ENCODE results near the gene DDX11.
"Not testable (repeated sequence)": the region's sequence is repeated elsewhere in the genome, so short reads cannot be mapped to it uniquely, and the experiment has no call there.

DDX11 gene

DNA sequence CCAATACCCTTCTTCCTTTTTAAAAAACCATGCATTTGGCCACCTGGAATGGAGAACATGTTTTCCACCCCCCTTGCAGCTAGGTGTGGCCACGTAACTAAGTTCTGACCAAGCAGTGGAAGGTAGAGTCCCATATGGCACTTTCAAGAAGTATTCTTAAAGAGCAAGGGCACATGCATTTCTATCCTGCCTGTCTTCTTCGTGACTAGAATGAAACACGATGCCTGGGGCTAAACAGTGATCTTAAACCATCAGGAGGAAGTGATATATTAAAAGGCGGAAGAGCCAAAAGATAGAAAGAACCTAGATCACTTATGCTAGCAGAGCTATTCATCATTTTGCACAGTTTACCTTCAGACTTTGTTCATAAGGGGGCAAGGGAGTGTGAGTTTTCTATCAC, 16.0 kb upstream of the DDX11 start:
- no peaks in the 10 kb centered on the region for H3K36me3 ChIP-seq (ENCODE audit: control insufficient read depth, insufficient read depth, low read length)
- H3K27me3 ChIP-seq (ENCODE audit: control insufficient read depth, insufficient read depth, low read length, poor library complexity, severe bottlenecking) = no peaks in the 10 kb centered on the region
- H3K27ac ChIP-seq (ENCODE audit: insufficient read depth, low read depth, low read length, poor library complexity, severe bottlenecking) = no peak overlapping the region
- 93 to 99% methylated on average over 4 of the region's 4 CpGs for WGBS, 2 experiments
- no peaks in the 10 kb centered on the region for H3K4me1 ChIP-seq (ENCODE audit: control insufficient read depth, insufficient read depth, low read length)
- H3K4me3 ChIP-seq (ENCODE audit: insufficient read depth, low read depth, low read length) = no peak overlapping the region
- no peaks in the 10 kb centered on the region for H3K9me3 ChIP-seq (ENCODE audit: control insufficient read depth, low read length)

DNA sequence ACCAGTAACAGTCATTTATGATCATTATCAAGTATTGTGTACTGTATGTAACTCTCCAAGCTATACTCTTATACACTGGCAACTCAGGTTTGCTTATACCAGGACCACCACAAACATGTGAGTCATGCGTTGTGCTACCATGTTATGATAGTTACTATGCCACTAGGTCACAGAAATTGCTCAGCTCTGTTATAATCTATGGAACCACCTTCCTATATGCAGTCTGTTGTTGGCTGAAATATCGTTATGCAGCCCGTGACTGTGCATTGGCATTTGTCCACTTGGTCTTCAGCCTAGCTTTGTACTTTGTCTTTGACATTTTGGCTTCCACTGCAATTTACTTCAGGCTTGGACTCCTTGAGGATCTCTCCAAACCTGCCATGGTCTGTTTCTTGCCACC, 7.5 kb upstream of the DDX11 start:
- H3K4me1 ChIP-seq (ENCODE audit: control insufficient read depth, insufficient read depth, low read length); H3K27me3 ChIP-seq (ENCODE audit: control insufficient read depth, insufficient read depth, low read length, poor library complexity, severe bottlenecking); H3K36me3 ChIP-seq (ENCODE audit: control insufficient read depth, insufficient read depth, low read length); H3K9me3 ChIP-seq (ENCODE audit: control insufficient read depth, low read length); H3K27ac ChIP-seq (ENCODE audit: insufficient read depth, low read depth, low read length, poor library complexity, severe bottlenecking); H3K4me3 ChIP-seq (ENCODE audit: insufficient read depth, low read depth, low read length): not testable (repeated sequence)
- WGBS, 2 experiments = 94 to 95% methylated on average over 2 to 3 of the region's 3 CpGs

GRCh38 chr12:31067656-31068055, 6.0 kb upstream of the DDX11 start:
- H3K27me3 ChIP-seq (ENCODE audit: control insufficient read depth, insufficient read depth, low read length, poor library complexity, severe bottlenecking); H3K4me3 ChIP-seq (ENCODE audit: insufficient read depth, low read depth, low read length); H3K9me3 ChIP-seq (ENCODE audit: control insufficient read depth, low read length); H3K27ac ChIP-seq (ENCODE audit: insufficient read depth, low read depth, low read length, poor library complexity, severe bottlenecking); H3K36me3 ChIP-seq (ENCODE audit: control insufficient read depth, insufficient read depth, low read length); H3K4me1 ChIP-seq (ENCODE audit: control insufficient read depth, insufficient read depth, low read length): not testable (repeated sequence)
- WGBS, 2 experiments = 77 to 85% methylated on average over 1 of the region's 2 CpGs

DNA sequence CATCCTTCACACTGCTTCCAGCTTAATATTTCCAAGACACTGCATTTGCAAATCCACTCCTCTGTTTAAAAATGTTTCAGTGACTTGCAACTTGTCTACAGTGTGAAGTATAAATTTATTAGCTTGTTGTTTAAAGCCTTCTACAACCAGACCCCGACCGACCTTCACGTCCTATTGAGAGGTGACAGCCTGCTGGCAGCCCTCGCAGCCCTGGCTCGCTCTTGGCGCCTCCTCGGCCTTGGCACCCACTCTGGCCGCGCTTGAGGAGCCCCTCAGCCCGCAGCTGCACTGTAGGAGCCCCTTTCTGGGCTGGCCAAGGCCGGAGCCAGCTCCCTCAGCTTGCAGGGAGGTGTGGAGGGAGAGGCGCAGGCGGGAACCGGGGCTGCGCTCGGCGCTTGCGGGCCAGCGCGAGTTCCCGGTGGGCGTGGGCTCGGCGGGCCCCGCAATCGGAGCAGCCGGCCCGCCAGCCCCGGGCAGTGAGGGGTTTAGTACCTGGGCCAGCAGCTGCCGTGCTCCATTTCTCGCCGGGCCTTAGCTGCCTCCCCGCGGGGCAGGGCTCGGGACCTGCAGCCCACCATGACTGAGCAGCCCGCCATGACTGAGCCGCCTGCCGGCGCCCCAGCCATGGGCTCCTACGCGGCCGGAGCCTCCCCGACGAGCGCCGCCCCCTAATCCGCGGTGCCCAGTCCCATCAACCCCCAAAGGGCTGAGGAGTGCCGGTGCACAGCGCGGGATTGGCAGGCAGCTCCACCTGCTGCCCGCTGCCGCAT, 2.5 kb upstream of the DDX11 start:
- H3K4me1 ChIP-seq (ENCODE audit: control insufficient read depth, insufficient read depth, low read length); H3K27ac ChIP-seq (ENCODE audit: insufficient read depth, low read depth, low read length, poor library complexity, severe bottlenecking); H3K4me3 ChIP-seq (ENCODE audit: insufficient read depth, low read depth, low read length); H3K36me3 ChIP-seq (ENCODE audit: control insufficient read depth, insufficient read depth, low read length); H3K27me3 ChIP-seq (ENCODE audit: control insufficient read depth, insufficient read depth, low read length, poor library complexity, severe bottlenecking); H3K9me3 ChIP-seq (ENCODE audit: control insufficient read depth, low read length): not testable (repeated sequence)
- 96 to 97% methylated on average over 36 to 41 of the region's 53 CpGs for WGBS, 2 experiments

- not testable (repeated sequence) for H3K36me3 ChIP-seq (ENCODE audit: control insufficient read depth, insufficient read depth, low read length); H3K4me1 ChIP-seq (ENCODE audit: control insufficient read depth, insufficient read depth, low read length); H3K9me3 ChIP-seq (ENCODE audit: control insufficient read depth, low read length); H3K27me3 ChIP-seq (ENCODE audit: control insufficient read depth, insufficient read depth, low read length, poor library complexity, severe bottlenecking); H3K27ac ChIP-seq (ENCODE audit: insufficient read depth, low read depth, low read length, poor library complexity, severe bottlenecking)
- WGBS, 2 experiments = 74% methylated on average over 5 of the region's 6 CpGs
- peak overlapping the region; percentile 79 for H3K4me3 ChIP-seq (ENCODE audit: insufficient read depth, low read depth, low read length)
These were observed 698 bp upstream of the DDX11 start for GRCh38 chr12:31072962-31073361.

DNA sequence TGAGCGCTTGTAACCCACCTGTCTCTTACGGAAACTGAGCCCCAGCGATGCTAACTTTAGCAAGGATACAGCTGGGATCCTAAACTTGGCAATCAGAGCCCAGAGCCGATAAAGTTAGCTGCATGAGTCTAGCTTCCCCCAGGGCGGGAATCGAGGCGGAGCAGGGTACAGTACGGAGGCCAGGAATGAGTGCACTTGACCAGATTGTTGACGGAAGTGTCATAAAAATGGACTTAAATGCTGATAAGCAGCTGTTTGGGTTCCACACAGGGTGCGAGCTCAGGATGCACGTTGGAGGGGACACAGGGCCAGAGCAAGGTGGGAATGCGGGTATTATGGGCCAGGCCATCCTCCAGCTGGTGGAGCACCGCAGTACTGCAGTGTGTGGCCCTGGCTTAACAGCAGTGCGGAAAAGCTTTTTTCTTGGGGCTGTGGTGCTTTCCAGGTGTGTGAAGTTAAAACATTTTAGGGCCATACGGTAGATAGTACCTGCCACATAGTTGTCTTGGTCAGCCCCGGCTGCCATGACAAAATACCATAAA, 744 bp downstream of the DDX11 start:
- not testable (repeated sequence) for H3K27me3 ChIP-seq (ENCODE audit: control insufficient read depth, insufficient read depth, low read length, poor library complexity, severe bottlenecking); H3K9me3 ChIP-seq (ENCODE audit: control insufficient read depth, low read length); H3K4me1 ChIP-seq (ENCODE audit: control insufficient read depth, insufficient read depth, low read length); H3K36me3 ChIP-seq (ENCODE audit: control insufficient read depth, insufficient read depth, low read length)
- Histone ChIP-seq H3K27ac (ENCODE audit: insufficient read depth, low read depth, low read length, poor library complexity, severe bottlenecking) (peak overlapping the region; percentile 38), H3K4me3 (ENCODE audit: insufficient read depth, low read depth, low read length) (peak overlapping the region; percentile 79)
- WGBS, 2 experiments = 3 to 5% methylated on average over 14 to 16 of the region's 16 CpGs

DNA sequence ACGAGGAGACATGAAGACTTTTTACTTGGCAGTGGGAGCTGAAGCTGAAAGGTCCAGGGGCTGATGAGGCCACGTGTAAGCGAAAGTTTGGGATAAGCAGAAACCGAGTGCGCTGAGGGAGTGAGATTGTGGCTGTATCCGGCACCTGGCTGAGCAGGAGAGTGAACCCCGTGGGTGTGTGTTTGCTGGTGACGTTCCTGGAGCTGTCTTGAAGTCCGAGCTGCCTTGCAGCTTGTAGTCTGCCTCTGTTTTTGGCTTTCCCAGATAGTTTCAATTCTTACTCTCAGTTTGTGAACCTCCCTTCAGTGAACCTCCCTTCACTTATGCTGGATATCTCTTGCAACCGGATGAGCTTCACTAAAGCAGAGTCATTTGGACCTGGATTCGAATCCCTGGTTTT, 2.5 kb downstream of the DDX11 start:
- H3K9me3 ChIP-seq (ENCODE audit: control insufficient read depth, low read length); H3K36me3 ChIP-seq (ENCODE audit: control insufficient read depth, insufficient read depth, low read length); H3K4me1 ChIP-seq (ENCODE audit: control insufficient read depth, insufficient read depth, low read length); H3K4me3 ChIP-seq (ENCODE audit: insufficient read depth, low read depth, low read length); H3K27ac ChIP-seq (ENCODE audit: insufficient read depth, low read depth, low read length, poor library complexity, severe bottlenecking); H3K27me3 ChIP-seq (ENCODE audit: control insufficient read depth, insufficient read depth, low read length, poor library complexity, severe bottlenecking): not testable (repeated sequence)
- WGBS, 2 experiments = 89 to 92% methylated on average over 10 of the region's 11 CpGs

DNA sequence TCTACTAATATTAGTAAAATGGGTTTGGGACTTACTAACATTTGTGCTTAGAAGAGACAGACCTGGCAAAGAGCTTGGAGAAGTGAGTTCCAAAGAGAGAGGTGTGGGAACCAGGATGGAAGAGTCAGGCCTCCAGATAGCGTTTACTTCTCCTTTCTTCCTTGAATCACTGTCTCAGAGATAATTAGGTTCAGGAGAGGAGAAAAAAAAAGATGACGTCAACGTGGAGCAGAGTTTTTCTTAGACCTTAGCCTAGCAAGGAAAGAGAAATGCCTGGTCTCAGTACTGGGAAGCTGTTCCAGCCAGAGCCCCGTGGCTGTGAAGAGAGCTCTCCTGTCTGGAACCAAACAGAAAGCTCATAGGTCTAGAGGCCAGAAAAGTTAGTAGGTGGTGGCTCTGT, 3.4 kb downstream of the DDX11 start:
- H3K4me3 ChIP-seq (ENCODE audit: insufficient read depth, low read depth, low read length); H3K4me1 ChIP-seq (ENCODE audit: control insufficient read depth, insufficient read depth, low read length): not testable (repeated sequence)
- WGBS, 2 experiments = 95 to 97% methylated on average over 3 to 4 of the region's 4 CpGs

DNA sequence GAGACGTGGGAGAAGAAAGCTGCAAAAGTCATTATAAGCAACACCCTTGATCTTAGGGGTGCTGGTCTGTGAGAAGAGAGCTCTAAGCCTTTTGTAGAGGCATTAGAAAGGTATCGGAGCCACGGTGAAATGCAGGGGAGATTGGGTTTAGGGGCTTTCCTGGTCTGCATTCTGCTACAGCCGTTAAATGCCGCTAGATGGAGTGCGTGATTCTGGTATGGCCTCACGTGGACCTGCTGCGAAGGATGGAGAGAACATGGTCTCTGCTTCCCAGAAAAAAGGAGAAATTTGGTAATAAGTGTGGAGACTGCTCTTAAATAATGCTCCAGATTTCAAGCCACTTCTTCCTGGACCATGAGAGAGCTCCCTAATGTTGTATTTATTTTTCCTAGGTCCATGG, 4.3 kb downstream of the DDX11 start:
- H3K4me3 ChIP-seq (ENCODE audit: insufficient read depth, low read depth, low read length); H3K4me1 ChIP-seq (ENCODE audit: control insufficient read depth, insufficient read depth, low read length); H3K27me3 ChIP-seq (ENCODE audit: control insufficient read depth, insufficient read depth, low read length, poor library complexity, severe bottlenecking); H3K9me3 ChIP-seq (ENCODE audit: control insufficient read depth, low read length); H3K36me3 ChIP-seq (ENCODE audit: control insufficient read depth, insufficient read depth, low read length); H3K27ac ChIP-seq (ENCODE audit: insufficient read depth, low read depth, low read length, poor library complexity, severe bottlenecking): not testable (repeated sequence)
- WGBS, 2 experiments = 91 to 93% methylated on average over 8 of the region's 8 CpGs

More for the DNA sequence above, 3.4 kb downstream of the DDX11 start:
- not testable (repeated sequence) for H3K27me3 ChIP-seq (ENCODE audit: control insufficient read depth, insufficient read depth, low read length, poor library complexity, severe bottlenecking); H3K36me3 ChIP-seq (ENCODE audit: control insufficient read depth, insufficient read depth, low read length); H3K9me3 ChIP-seq (ENCODE audit: control insufficient read depth, low read length); H3K27ac ChIP-seq (ENCODE audit: insufficient read depth, low read depth, low read length, poor library complexity, severe bottlenecking)

DNA sequence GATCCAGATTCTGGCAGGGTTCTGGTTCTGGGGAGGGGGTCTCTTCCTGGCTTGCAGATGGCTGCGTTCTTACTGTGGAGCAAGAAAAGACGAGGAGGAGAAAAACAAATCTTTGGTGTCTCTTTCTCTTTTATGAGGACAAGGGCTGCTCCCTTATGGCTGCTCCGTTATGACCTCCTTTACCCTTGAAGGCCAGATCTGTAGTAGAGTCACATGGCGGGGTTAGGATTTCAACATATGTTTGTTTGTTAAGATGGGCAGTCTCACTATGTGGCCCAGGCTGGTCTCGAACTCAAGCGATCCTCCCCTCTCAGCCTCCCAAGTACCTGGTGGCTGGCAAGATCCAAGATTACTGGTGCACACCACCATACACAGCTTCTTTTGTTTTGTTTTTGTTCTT, 5.8 kb downstream of the DDX11 start:
- H3K4me3 ChIP-seq (ENCODE audit: insufficient read depth, low read depth, low read length); H3K9me3 ChIP-seq (ENCODE audit: control insufficient read depth, low read length); H3K27me3 ChIP-seq (ENCODE audit: control insufficient read depth, insufficient read depth, low read length, poor library complexity, severe bottlenecking); H3K4me1 ChIP-seq (ENCODE audit: control insufficient read depth, insufficient read depth, low read length); H3K36me3 ChIP-seq (ENCODE audit: control insufficient read depth, insufficient read depth, low read length); H3K27ac ChIP-seq (ENCODE audit: insufficient read depth, low read depth, low read length, poor library complexity, severe bottlenecking): not testable (repeated sequence)
- 88 to 98% methylated on average over 3 to 4 of the region's 6 CpGs for WGBS, 2 experiments

DNA sequence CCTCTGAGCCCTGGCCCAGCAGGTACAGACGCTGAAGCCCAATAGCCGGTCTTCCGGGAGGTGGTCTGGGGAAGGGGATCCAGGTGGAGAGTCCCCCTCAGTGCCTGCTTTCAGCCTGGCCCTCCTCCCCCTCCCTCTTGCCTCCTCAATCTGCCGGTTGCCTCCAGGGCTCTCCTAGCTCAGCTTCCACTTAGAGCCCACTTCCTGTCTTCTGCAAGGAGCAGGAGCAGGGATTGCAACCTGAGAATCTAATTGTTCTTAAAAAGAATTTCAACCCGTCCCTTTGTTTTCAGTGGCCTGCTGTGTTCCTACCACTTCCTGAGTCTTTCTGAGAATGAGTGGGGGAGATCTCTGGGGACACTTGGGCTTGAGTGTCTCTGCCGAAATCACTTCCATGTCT, 6.6 kb downstream of the DDX11 start:
- H3K4me1 ChIP-seq (ENCODE audit: control insufficient read depth, insufficient read depth, low read length); H3K27me3 ChIP-seq (ENCODE audit: control insufficient read depth, insufficient read depth, low read length, poor library complexity, severe bottlenecking); H3K27ac ChIP-seq (ENCODE audit: insufficient read depth, low read depth, low read length, poor library complexity, severe bottlenecking); H3K9me3 ChIP-seq (ENCODE audit: control insufficient read depth, low read length); H3K4me3 ChIP-seq (ENCODE audit: insufficient read depth, low read depth, low read length); H3K36me3 ChIP-seq (ENCODE audit: control insufficient read depth, insufficient read depth, low read length): not testable (repeated sequence)
- WGBS, 2 experiments = 19 to 43% methylated on average over 5 to 6 of the region's 6 CpGs

Data from ectodermal cell (in vitro differentiated cells).